Breast epithelium (tissue), 3 donors: Measurements from ENCODE around the gene CCDC27.

Experiments
- CTCF ChIP-seq, 3 donors: fragments of 450-650 bp; IDR thresholded peaks; one replicate each; pipeline ENCODE4 v1.5.1; 2016 to 2017; ENCODE audit warnings: antibody characterized with exemption in 3 of 3, mild to moderate bottlenecking in 3 of 3, moderate library complexity in 3 of 3
- POLR2A ChIP-seq: fragments of 450-650 bp; IDR thresholded peaks from one replicate; pipeline ENCODE4 v1.6.1; 2016; ENCODE audit warnings: antibody characterized with exemption, mild to moderate bottlenecking, moderate library complexity
- POLR2AphosphoS5 ChIP-seq, 3 donors: sonication (generic); formaldehyde crosslinking; IDR thresholded peaks; one replicate each; pipeline ENCODE4 v1.6.1; 2017; ENCODE audit warnings: antibody characterized with exemption in 3 of 3

DNA sequence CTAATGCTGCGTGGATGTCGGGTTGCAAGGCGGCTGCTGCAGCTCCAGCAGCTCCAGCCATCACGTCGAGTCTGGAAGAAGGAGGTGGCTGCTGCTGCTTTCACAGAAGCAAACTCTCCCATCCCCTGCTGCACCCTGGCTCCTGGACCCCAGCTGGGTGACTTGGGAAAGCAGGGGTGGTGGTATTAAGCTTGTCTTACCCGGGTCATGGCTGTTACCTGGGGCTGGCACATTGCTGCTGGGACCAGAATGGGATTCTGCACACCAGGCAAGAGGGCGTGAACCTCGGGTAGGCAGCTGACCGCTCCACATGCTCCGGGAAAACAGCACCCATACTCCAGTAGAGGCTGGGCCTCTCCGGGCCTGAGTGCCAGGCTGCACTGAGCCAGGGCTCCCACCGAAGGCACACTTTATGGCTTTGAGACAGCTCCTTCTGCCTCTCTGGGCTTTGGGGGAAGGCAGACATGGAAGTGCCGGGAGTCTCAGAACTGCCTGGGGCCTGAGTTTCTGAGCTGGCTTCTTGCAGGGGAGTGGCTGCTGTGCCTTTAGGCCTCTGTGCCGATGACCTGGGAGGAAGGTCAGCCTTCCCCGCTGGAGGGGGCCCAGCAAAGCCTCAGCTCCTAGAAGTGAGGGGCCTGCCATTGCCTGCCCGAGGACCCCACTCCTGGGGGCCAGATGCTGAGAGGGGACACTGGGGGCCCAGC, 21.5 kb downstream of the CCDC27 start:
- TF ChIP-seq CTCF (IDR thresholded peaks at IDR 0.05) (no peak), POLR2A (no peak), POLR2AphosphoS5 (IDR thresholded peaks at IDR 0.05) (no peak)
